Measurements from ENCODE around the gene NBAS.
"Not testable (repeated sequence)": the region's sequence is repeated elsewhere in the genome, so short reads cannot be mapped to it uniquely, and the experiment has no call there.

NBAS gene

DNA sequence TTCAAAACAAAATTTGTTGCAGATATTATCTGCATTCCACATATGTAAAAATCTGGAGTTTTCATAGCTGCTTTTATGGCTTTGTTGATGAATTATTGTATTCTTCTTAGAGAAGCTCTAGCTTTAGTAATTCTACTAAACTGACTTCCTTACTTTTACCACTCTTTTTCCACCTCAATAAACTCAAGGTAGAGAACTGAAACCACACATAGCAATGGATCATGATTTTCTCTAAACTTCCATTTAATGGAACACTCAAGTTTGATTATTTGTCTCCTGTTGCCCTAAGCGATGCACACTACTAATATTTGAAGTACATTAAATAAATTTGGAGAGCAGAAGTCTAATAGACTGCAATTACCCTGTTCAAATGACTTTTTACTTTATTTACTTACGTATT lies 192.0 kb downstream of the NBAS start:
- no peak for FAIRE-seq
- DNase-seq (ENCODE audit: low spot score), result no peak

DNA sequence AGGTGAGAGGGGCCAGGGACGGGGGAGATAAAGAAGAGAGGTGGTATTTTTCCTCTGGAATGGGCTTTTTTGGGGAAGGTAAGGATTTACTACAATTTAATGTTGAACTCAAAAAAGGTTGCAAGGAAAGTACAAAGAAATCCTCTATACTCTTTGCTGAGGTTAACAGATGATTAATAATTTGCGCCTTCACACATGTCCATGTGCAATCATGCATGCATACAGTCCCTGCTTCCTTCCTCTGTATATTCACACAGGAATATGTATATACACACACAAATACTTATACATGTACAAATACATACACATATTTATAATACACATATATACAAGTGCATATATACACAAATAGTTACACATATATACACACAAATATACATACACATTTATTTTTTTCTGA lies 193.4 kb downstream of the NBAS start:
- FAIRE-seq, result no peak

DNA sequence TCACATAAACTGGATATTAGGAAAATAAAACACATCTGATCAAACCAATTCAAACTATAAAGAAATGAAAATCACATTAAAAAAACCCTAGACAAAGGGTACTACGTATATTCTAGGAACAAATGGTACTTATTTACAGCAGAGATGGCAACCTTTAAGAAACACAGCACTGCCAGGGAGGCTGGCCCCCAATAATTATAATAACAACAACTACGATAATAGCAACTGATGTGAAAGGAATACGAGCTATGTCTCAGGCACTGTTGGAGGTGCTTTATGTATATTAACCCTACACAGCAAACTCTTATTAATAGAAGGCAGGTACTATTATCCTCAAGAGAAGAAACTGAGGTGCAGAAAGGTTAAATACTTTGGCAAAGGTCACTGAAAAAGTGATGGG lies 193.9 kb downstream of the NBAS start:
- DNase-seq (ENCODE audit: low spot score) (no peak), FAIRE-seq (no peak)

More for the DNA sequence above, 193.4 kb downstream of the NBAS start:
- DNase-seq (ENCODE audit: low spot score), result no peak

DNA sequence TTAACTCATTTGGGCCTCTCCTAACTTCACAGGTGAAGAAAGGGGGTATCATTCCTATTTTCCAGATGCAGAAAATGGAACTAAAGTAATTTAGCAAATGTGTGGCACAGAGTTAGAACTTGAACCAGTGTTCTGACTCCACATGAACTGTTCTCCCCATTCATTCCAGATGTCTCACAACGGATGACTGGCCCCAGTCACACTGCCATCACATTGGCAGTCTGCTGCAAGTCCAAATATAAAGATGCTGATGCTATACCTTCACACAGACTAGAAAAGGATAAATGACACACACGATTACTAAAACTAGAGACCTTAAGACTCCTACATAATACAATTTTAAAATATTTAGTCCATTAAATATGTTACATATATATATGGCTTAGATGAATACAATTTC lies 195.7 kb downstream of the NBAS start:
- no peak for FAIRE-seq

DNA sequence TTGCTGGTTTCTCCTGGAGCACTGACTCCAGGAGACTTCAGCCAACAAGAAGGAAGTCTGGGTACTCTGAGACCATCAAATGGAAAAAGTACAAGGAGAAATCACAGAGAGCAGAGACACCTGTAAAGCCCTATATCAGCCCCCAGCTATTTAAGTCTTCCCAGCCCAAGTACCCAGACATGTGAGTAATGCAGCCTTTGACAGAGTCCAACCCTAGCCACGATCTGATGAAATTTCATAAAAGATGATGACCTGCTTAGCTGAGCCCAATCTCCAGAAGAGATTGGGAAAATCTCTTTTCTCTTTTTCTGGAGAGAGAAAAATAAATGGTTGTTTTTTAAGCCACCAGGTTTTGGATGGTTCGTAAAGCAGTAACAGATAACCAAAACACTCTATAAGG lies 196.6 kb downstream of the NBAS start:
- FAIRE-seq, result no peak

More for the DNA sequence above, 195.7 kb downstream of the NBAS start:
- DNase-seq (ENCODE audit: low spot score), result no peak

DNA sequence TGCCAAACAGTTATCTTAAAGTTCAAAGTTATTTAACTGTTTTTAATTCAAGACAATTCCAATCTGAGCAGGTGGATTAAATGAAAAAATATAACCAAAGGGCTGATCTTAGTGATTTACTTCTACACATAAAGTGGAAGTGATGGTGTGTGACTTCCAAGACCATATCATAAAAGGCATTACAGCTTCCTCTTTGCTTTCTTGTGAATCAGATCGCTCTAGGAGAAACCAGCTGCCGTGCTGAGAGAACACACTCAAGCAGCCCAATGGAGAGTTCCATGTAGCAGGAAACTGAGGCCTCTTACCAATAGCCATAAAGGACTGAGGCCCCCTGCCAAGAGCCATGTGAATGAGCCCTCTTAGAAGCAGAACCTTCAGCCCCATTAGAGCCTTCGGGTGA lies 197.4 kb downstream of the NBAS start:
- DNase-seq (ENCODE audit: low spot score) (no peak), FAIRE-seq (no peak)

More for the DNA sequence above, 196.6 kb downstream of the NBAS start:
- no peak for DNase-seq (ENCODE audit: low spot score)

DNA sequence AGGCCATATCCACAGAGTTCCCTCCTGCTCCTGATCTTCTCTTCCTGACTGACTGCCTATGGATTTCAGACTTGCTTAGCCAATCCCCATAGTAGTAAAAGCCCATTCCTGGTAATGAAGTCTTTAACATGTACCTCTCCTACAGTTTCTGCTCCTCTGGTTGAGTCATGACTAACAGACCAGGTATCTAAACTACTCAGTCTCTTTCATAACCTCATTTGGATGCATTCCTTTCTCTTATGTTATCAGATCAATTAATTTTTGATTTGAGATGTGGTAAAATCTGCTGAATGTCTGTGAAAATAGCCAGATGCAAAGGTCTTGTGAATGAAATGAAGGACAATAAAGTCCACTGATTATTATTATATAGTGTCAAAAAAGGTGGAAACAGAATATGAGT lies 198.0 kb downstream of the NBAS start:
- DNase-seq (ENCODE audit: low spot score) (peak; percentile 7), FAIRE-seq (no peak)

DNA sequence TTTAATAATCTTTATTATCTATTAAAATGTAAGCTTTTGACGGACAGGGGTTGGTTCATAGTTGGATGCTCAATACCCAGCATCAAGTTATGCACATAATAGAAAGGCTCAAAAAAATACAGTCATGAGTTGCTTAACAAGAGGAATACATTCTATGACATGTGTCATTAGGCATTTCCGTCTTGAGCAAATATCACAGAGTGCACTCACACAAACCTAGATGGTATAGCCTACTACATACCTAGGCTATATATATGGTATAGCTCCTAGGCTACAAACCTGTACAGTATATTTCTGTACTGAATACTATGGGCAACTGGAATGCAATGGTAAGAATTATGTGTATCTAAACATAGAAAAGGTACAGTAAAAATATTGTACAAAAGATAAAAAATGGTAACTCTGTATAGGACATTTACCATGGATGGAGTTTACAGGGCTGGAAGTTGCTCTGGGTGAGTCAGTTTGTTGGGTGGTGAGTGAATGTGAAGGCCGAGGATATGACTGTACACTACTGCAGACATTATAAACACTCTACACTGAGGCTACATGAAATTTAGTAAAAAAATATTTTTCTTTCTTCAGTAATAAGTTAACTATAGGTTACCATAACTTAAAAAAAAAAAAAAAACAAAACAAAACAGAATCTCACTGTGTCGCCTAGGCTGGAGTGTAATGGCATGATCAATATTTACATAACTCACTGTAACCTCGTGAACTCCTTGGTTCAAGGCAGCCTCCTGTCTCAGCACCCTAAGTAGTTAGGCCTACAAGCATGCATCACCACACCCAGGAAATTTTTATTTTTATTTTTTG lies 201.2 kb downstream of the NBAS start:
- DNase-seq (ENCODE audit: low spot score), result no peak
- no peak for FAIRE-seq

DNA sequence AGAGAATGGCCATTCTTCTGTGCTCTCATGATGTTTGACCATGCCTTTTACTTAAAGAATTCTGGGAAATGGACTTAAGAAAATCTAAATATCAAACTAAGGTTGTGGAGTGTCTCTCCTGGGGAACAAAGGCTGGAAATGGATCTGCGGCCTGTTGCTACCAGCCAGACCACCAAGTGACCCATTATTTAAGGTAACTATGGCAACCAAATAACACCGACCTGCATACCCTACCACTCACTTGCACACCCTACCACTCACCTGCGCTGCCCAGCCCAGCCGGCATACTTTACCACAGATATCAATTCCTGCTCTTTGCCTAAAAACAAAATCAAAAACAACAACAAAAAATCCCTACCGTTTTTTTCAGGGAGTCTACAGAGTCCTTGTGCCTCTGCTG lies 203.2 kb downstream of the NBAS start:
- FAIRE-seq, result no peak

DNA sequence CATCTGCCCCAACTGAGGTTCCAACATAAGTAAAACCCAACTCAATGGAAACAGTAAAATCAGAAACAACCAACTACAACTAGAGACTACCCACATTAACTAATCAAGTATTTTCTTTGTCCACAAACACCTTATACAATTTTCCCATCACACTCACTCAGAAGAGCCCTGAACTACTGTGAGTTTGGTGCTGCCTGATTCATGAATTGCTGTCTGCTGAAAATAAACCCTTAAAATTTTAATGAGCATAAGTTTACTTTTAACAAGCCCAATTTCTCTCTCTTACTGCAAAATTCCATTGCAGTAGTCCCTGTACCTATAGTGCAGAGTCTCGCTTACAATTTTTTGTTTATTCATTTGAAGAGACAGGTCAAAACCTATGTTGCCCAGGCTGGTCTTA lies 203.9 kb downstream of the NBAS start:
- no peak for FAIRE-seq
- no peak for DNase-seq (ENCODE audit: low spot score)

More for the DNA sequence above, 203.2 kb downstream of the NBAS start:
- DNase-seq (ENCODE audit: low spot score), result no peak

DNA sequence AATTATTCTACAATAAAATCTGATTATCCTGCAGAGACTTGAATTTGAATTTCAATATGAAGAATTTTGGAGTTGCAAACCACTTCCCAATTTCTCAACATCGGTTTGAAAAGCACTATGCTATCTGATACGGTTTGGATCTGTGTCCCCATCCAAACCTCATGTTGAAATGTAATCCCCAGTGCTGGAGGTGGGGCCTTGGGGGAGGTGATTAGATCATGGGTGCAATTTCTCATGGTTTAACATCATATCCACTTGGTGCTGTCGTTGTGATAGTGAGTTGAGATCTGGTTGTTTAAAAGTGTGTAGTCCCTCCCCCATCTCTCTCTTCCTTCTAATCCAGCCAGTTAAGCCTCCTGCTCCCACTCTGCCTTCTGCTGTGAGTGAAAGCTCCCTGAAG lies 205.7 kb downstream of the NBAS start:
- no peak for FAIRE-seq

DNA sequence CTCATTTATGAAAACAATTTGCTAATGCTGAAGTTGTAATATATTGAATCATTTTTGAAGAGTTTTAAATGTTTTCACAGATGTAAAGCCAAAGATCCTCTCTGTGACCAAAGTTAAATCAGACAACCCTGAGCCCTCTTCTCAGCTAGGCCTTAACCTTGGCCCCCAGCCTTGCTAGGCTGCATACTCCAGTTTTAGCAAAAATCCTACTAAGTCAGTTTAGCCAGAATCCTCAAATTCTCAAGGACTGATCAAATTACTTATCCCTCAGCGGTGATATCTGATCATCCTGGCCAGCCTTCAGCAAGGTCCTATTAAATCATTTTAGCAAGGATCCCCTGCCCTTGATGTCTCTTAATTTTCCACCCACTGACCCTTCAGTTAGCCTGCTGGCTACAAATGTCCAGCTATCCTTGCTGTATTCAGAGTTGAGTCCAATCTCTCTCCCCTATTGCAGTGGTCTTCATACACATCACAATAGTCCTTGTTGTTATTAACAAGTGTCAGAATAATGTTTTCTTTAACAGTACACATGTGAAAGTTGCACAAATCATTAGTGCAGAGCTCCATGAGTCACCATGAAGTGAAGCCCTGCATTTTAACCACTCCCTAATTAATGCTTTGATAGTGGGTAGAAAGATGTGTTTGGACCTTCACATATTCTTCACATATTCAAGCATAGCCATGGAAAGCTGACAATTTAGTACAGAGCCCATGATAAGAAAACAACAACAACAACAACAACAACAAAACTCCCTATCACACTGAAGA lies 206.4 kb downstream of the NBAS start:
- no peak for DNase-seq (ENCODE audit: low spot score)
- no peak for FAIRE-seq

More for the DNA sequence above, 205.7 kb downstream of the NBAS start:
- DNase-seq (ENCODE audit: low spot score), result no peak

DNA sequence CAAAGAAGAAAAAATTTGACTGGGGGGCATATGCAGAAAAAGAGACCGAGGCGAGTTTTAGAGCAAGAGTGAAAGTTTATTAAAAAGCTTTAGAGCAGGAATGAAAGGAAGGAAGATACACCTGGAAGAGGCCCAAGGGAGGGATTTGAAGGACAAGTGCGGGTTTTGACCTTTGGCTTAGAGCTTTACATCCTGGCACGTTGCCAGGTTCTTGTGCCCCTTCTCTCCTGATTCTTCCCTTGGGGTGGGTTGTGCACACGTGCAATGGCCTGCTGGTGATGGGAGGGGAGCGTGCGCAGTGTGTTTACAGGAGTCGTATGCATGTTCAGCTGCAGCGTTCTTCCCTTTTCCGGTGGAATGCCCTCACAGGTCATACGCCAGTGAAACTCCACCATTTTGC lies 208.8 kb downstream of the NBAS start:
- FAIRE-seq (peak; percentile 48), DNase-seq (ENCODE audit: low spot score) (no peak)

DNA sequence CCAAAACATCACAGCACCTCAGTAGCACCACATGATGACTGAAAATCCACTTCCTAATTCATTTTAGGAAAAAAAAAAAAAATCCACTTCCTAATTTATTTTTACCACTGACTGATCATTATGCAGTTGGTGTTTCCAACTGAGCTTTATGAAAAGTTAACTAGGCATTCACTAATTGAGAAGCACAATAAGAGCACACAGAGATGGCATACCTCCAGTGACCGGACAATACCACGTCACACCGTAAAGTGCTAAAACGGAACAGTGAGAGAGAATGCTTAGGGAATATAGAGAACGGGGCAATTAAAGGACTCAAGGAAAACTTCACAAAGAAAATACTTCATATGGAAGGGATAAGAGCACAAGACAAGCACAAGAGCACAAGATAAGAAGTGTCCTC lies 212.5 kb downstream of the NBAS start:
- DNase-seq (ENCODE audit: low spot score), result no peak
- peak; percentile 9 for FAIRE-seq

DNA sequence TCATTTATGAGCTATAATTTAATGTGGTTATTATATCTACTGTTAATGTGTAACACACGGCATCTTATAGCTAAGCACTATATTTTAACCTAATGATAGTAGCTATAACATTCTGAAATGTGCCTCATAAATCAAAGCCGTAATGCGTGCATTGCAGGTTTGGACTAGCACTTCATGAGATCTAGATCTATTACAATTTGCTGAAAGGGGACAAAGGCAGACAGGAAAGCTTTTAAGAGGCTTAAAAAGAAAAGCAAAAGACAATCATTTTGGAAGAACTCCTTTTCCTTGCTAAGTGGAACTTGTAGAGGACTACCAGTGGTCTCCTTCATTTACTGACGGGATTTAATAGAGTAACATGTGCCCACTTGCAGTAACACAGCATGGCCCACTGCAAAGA lies 213.1 kb downstream of the NBAS start:
- FAIRE-seq (no peak), DNase-seq (ENCODE audit: low spot score) (no peak)

DNA sequence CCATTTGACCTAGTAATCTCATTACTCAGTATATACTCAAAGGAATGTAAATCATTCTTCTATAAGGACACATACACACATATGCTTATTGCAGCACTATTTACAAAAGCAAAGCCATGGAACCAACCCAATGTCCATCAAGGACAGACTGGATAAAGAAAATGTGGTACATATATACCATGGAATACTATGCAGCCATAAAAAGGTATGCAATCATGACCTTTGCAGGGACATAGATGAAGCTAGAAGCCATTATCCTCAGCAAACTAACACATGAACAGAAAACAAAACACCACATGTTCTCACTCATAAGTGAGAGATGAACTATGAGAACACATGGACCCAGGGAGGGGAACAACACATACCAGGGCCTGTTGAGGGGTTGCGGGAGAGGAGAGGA lies 214.5 kb downstream of the NBAS start:
- DNase-seq (ENCODE audit: low spot score) (no peak), FAIRE-seq (peak; percentile 74)

DNA sequence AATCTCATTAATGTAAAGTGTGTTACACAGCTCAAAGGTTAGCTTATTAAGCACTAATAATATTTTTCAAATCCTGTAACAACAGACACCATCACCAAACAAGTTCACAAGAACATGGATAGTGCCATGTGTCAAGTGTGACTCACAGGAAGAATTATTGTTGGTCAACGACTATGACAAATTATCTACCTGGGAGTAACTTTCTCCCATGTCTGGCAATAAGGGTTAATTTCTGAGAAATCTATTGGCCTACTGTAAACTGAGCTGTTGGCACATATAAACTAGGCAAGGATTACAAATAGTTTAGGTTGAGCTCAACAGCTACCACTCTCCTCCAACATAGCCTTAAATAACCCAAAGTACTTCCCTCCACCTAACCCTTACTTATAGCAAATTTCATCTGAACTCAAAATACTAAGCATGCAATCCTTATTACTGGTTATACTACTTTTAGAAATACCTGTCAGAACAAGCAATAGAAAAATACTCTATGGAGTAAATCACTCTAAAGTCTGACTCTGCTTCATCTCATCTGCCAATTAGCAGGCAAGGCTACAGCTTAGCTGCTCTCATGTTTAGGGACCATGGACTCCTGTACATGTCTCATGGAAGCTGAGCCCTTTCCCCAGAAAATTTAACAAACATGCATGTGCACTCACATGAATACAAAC lies 223.0 kb downstream of the NBAS start:
- DNase-seq (ENCODE audit: low spot score) (no peak), FAIRE-seq (no peak)

DNA sequence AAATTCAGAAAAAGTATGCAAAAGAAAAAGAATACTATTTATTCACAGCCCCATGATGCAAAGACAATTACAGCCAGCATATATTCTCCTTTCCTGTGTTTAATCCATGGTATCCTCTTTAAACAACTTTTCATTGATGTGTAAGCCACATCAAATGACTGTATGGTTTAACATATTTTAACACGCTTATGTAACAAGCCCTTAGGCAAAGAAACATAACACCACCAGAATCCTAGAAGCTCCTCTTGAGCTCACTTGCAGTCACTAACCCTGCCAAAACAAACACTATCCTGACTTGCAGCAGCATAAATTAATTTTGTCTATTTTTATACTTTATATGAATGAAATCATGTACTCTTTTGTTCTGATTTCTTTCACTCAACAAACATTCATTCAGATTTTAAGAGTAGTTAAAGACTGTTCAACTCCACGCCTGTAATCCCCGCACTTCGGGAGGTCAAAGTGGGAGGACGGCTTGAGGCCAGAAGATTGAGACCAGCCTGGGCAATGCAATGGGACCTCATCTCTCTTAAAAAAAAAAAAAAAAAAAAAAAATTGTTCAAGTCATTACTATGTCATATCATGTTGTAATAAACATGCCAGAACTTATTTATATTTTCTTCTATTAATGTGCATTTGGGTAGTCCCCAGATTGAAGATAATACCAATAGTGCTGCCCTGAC lies 226.3 kb downstream of the NBAS start:
- no peak for DNase-seq (ENCODE audit: low spot score)
- no peak for FAIRE-seq

DNA sequence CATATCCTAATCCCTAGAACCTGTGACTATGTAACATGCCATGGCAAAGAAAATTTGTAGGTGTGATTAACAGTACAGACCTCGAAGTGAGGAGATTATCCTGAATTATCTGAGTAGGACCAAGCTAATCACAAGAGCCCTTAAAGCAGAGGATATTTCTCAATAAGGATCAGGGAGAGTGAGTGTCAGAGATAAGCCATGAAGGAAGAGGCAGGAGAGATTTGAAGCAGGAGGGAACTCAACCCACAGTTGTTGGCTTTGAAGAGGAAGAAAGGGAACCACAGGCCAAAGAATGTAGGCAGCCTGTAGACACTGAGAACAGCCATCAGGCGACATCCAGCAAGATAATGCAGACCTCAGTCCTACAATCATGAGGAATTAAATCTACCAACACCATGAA lies 229.3 kb downstream of the NBAS start:
- DNase-seq (ENCODE audit: low spot score), result no peak
- no peak for FAIRE-seq

DNA sequence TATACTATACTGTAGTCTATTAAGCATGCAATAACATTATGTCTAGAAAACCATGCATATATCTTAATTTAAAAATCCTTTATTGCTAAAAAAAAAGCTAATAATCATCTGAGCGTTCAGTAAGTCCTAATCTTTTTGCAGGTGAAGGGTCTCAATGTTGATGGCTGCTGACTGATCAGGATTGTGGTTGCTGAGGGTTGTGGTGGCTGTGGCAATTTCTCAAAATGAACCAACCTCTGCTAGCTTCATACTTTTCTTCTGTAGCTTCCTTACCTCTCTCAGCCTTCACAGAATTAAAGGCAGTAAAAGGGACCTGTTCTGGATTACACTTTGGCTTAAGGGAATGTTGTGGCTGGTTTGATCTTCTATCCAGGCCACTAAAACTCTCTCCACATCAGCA lies 235.8 kb downstream of the NBAS start:
- DNase-seq (ENCODE audit: low spot score) (no peak), FAIRE-seq (no peak)

DNA sequence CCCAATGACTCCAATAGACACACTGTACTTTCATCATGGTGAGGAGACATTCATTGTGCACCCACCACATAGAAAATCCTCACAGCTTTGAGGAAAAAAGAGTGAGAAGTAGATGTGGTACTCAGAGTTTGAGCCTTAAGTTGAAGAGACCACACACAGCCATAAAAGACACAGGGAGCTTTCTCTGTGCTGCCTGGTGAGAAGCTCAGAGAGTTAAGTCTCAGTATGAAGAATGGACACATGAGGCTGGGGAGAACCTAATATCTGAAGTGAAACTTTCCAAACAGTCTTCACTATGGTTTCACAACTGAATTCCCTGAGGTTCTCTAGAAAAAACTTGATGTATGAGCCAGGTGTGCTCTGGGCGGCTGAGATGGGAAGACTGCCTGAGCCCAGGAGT lies 237.9 kb downstream of the NBAS start:
- FAIRE-seq (no peak), DNase-seq (ENCODE audit: low spot score) (no peak)

DNA sequence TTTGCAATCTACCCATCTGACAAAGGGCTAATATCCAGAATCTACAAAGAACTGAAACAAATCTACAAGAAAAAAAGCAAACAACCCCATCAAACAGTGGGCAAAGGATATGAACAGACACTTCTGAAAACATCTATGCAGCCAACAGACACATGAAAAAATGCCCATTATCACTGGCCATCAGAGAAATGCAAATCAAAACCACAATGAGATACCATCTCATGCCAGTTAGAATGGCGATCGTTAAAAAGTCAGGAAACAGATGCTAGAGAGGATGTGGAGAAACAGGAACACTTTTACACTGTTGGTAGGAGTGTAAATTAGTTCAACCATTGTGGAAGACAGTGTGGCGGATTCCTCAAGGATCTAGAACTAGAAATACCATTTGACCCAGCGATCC lies 239.7 kb downstream of the NBAS start:
- DNase-seq (ENCODE audit: low spot score); FAIRE-seq: not testable (repeated sequence)

All from urothelium cell line (cell line).